Measurements from ENCODE around the gene FRMD3.

FRMD3 gene

DNA sequence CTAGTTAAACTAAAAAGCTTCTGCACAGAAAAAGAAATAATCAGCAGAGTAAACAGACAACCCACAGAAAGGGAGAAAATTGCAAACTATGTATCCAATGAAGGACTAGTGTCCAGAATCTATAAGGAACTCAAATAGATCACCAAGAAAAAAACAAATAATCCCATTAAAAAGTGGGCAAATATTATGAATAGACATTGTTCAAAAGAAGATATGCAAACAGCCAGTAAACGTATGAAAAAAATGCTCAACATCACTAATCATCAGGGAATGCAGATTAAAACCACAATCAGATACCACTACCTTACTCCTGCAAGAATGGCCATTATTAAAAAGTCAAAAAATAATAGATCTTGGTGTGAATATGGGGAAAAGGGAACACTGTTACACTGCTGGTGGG is 119.9 kb downstream of the FRMD3 start:
- Histone ChIP-seq H3K4me3 (ENCODE audit: low read depth in 1 of 2, low read length in 1 of 2) (no peak overlapping the region), H3K36me3 (no peaks in the 10 kb centered on the region), H3K27ac (no peak overlapping the region), H3K4me1 (ENCODE audit: control insufficient read depth in 1 of 2, insufficient read depth in 1 of 2, low read depth in 1 of 2, low read length in 1 of 2) (no peaks in the 10 kb centered on the region), H3K9me3 (no peaks in the 10 kb centered on the region), H3K27me3 (no peaks in the 10 kb centered on the region)
- TF ChIP-seq, protein P1, sequence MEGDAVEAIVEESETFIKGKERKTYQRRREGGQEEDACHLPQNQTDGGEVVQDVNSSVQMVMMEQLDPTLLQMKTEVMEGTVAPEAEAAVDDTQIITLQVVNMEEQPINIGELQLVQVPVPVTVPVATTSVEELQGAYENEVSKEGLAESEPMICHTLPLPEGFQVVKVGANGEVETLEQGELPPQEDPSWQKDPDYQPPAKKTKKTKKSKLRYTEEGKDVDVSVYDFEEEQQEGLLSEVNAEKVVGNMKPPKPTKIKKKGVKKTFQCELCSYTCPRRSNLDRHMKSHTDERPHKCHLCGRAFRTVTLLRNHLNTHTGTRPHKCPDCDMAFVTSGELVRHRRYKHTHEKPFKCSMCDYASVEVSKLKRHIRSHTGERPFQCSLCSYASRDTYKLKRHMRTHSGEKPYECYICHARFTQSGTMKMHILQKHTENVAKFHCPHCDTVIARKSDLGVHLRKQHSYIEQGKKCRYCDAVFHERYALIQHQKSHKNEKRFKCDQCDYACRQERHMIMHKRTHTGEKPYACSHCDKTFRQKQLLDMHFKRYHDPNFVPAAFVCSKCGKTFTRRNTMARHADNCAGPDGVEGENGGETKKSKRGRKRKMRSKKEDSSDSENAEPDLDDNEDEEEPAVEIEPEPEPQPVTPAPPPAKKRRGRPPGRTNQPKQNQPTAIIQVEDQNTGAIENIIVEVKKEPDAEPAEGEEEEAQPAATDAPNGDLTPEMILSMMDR (IDR thresholded peaks at IDR 0.05): no peak

DNA sequence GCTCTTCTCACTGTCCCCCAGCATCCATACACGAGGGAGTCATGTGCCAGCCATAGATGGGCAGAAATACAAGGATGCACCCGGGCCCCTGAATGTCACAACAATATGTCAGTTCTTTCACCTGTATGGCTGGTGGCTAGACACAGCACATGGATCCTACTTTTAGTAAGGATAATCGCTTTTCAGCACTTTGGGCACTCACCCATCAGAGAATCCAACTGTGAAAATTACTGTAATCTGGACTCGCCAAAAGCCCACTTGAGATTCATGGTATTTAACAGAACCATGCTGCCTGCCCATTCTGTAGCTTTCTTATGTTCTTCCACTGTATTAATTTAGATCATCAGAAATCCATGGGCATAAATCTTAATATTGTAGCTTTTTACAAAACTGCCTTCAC is 124.8 kb downstream of the FRMD3 start:
- Histone ChIP-seq H3K27ac (no peak overlapping the region), H3K27me3 (no peaks in the 10 kb centered on the region), H3K9me3 (no peaks in the 10 kb centered on the region), H3K4me3 (ENCODE audit: low read depth in 1 of 2, low read length in 1 of 2) (no peak overlapping the region), H3K36me3 (no peaks in the 10 kb centered on the region), H3K4me1 (ENCODE audit: control insufficient read depth in 1 of 2, insufficient read depth in 1 of 2, low read depth in 1 of 2, low read length in 1 of 2) (no peaks in the 10 kb centered on the region)
- TF ChIP-seq, protein P1 (IDR thresholded peaks at IDR 0.05): no peak

- no peaks in the 10 kb centered on the region for H3K27me3 ChIP-seq
- TF ChIP-seq, protein P1 (IDR thresholded peaks at IDR 0.05): no peak
Observed at GRCh38 chr9:83410701-83411100, 127.5 kb downstream of the FRMD3 start.

DNA sequence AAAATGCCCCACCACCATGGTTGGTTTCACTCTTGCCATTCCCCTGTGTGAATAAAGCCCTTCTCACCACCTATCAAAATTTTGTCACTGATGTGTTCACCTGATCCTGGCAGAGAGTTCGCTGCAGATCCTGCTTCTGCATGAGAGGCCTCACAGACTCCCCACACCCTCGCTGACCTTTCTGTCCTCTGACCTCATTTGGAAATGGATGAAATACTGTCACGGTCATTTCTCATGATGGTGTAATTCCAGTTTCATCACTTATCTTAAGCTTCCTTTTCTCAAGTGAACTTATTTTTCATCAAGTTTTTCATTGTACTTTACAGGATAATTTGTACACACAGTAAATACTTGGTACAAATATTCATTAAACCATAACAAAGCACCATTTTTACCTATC is 131.3 kb downstream of the FRMD3 start:
- Histone ChIP-seq H3K36me3 (no peaks in the 10 kb centered on the region), H3K4me3 (ENCODE audit: low read depth in 1 of 2, low read length in 1 of 2) (peak overlapping the region in 1 of 2 experiments; percentile 10), H3K27ac (peak overlapping the region; percentile 83), H3K9me3 (no peaks in the 10 kb centered on the region), H3K4me1 (ENCODE audit: control insufficient read depth in 1 of 2, insufficient read depth in 1 of 2, low read depth in 1 of 2, low read length in 1 of 2) (peaks cover 26 to 27% of the 10 kb centered on the region in 2 experiments), H3K27me3 (no peaks in the 10 kb centered on the region)
- TF ChIP-seq, protein P1 (IDR thresholded peaks at IDR 0.05): no peak

More at GRCh38 chr9:83410701-83411100, 127.5 kb downstream of the FRMD3 start:
- H3K4me1 ChIP-seq (ENCODE audit: control insufficient read depth in 1 of 2, insufficient read depth in 1 of 2, low read depth in 1 of 2, low read length in 1 of 2): peaks cover 25 to 27% of the 10 kb centered on the region in 2 experiments
- no peak overlapping the region for H3K4me3 ChIP-seq (ENCODE audit: low read depth in 1 of 2, low read length in 1 of 2)
- no peak overlapping the region for H3K27ac ChIP-seq
- H3K36me3 ChIP-seq: no peaks in the 10 kb centered on the region
- H3K9me3 ChIP-seq: no peaks in the 10 kb centered on the region

DNA sequence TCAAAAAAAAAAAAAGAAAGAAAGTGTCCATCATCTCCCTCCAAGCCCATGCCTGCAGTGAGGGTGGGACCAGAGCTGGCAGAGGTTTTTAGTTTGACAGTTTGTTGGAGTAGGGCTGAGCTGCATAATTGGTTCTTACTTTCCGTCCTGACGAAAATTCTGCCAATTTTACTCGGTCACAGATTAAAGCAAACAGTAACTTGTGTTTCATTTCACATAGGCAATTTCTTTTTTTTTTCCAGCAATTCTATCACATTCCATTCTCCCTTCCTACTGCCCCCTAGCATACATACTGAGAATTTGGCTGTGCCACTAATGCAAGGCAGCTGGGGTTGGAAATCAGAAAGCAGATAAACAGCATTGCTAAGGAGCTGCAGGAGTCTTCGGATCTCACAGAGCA is 132.4 kb downstream of the FRMD3 start:
- Histone ChIP-seq H3K36me3 (no peaks in the 10 kb centered on the region), H3K4me1 (ENCODE audit: control insufficient read depth in 1 of 2, insufficient read depth in 1 of 2, low read depth in 1 of 2, low read length in 1 of 2) (peaks cover 26 to 27% of the 10 kb centered on the region in 2 experiments), H3K27me3 (no peaks in the 10 kb centered on the region), H3K4me3 (ENCODE audit: low read depth in 1 of 2, low read length in 1 of 2) (no peak overlapping the region), H3K9me3 (no peaks in the 10 kb centered on the region), H3K27ac (peak overlapping the region; percentile 83)
- TF ChIP-seq, protein P1 (IDR thresholded peaks at IDR 0.05): no peak

Data from neutrophil (primary cell).